Ishikawa (cell line): ENCODE results near the gene RIMS4.

Experiments
- CEBPB ChIP-seq: IDR thresholded peaks from 2 replicates; pipeline ENCODE4 v1.6.1; 2012
- CREB1 ChIP-seq: IDR thresholded peaks from 2 replicates; pipeline ENCODE4 v1.6.1; 2012; ENCODE audit warnings: low read depth
- EGR1 ChIP-seq: IDR thresholded peaks from 2 replicates; pipeline ENCODE4 v1.6.1; 2012
- EP300 ChIP-seq: IDR thresholded peaks from 2 replicates; pipeline ENCODE4 v1.6.1; 2012; ENCODE audit warnings: borderline replicate concordance
- FOXM1 ChIP-seq: IDR thresholded peaks from 2 replicates; pipeline ENCODE4 v1.6.1; 2012; ENCODE audit warnings: low read depth, borderline replicate concordance
- NFIC ChIP-seq: IDR thresholded peaks from 2 replicates; pipeline ENCODE4 v1.6.1; 2012
- RAD21 ChIP-seq: IDR thresholded peaks from 2 replicates; pipeline ENCODE4 v1.6.1; 2012; ENCODE audit warnings: low read depth
- TAF1 ChIP-seq: IDR thresholded peaks from 2 replicates; pipeline ENCODE4 v1.6.1; 2012; ENCODE audit warnings: low read depth, mild to moderate bottlenecking
- TCF12 ChIP-seq: IDR thresholded peaks from 2 replicates; pipeline ENCODE4 v1.6.1; 2012; ENCODE audit warnings: low read depth
- TEAD4 ChIP-seq: IDR thresholded peaks from 2 replicates; pipeline ENCODE4 v1.6.1; 2012
- YY1 ChIP-seq: IDR thresholded peaks from 2 replicates; pipeline ENCODE4 v1.6.1; 2012; ENCODE audit warnings: low read depth
- ZBTB7A ChIP-seq: IDR thresholded peaks from 2 replicates; pipeline ENCODE4 v1.6.1; 2012; ENCODE audit warnings: low read depth
- TF ChIP-seq, protein P1 (sequence below): IDR thresholded peaks from 2 replicates; pipeline ENCODE4 v1.6.1; 2012
- TF ChIP-seq, protein P2 (sequence below): IDR thresholded peaks from 2 replicates; pipeline ENCODE4 v1.6.1; 2012; ENCODE audit warnings: low read depth, mild to moderate bottlenecking
- TF ChIP-seq, protein P3 (sequence below): IDR thresholded peaks from 2 replicates; pipeline ENCODE4 v1.6.1; 2012

The RIMS4 gene

DNA sequence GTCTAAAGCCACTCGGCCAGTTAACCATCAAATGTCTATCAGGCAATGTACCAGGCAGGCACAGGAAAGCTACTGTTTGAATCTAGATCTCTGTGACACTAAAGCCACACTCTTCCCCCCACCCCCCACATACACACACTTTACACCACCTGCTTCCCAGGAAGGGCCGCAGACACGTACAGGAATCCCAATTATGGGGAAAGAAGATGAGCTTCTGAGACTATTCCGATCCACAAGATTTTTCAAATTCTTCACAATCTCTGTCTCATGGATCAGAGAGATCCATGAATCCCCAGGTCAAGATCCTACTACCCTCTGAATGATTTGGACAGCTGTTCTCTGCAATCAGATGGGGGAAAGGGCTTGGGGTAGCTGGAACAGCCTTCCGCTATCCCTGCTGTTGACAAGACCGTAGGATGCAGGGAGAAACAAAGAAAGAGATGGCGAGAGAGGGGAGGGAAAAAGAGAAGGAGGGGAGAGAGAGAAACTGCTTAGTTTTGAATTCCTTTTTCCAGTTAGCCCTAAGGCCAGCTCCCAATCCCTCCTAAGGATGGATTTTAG lies 25.4 kb upstream of the RIMS4 start:
- no peak for TF ChIP-seq TCF12

DNA sequence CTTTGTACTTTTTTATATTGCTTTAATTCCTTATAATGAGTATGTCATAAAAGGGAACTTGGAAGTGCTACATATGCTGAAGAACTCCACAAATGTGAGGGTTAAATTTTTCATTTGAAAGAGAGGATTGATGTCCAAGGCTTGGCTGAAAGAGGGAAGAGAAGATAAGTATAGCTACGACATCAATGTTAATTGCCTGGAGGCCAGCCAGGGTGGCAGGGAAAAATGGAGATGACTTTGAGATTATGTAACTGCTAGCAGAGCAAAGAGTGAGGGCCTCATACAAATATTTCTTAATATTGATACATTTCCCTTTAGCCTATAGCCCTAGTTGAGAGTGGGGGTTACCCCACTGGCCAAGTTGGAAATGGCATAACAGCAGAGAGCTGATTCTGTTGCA lies 24.8 kb upstream of the RIMS4 start:
- TF ChIP-seq TAF1 (no peak), ZBTB7A (no peak), CREB1 (no peak), TEAD4 (no peak), NFIC (no peak), RAD21 (no peak), FOXM1 (no peak), CEBPB (no peak), YY1 (no peak), EP300 (no peak), EGR1 (no peak), TCF12 (no peak)
- TF ChIP-seq, protein P1, sequence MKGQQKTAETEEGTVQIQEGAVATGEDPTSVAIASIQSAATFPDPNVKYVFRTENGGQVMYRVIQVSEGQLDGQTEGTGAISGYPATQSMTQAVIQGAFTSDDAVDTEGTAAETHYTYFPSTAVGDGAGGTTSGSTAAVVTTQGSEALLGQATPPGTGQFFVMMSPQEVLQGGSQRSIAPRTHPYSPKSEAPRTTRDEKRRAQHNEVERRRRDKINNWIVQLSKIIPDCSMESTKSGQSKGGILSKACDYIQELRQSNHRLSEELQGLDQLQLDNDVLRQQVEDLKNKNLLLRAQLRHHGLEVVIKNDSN: no peak
- TF ChIP-seq, protein P2, sequence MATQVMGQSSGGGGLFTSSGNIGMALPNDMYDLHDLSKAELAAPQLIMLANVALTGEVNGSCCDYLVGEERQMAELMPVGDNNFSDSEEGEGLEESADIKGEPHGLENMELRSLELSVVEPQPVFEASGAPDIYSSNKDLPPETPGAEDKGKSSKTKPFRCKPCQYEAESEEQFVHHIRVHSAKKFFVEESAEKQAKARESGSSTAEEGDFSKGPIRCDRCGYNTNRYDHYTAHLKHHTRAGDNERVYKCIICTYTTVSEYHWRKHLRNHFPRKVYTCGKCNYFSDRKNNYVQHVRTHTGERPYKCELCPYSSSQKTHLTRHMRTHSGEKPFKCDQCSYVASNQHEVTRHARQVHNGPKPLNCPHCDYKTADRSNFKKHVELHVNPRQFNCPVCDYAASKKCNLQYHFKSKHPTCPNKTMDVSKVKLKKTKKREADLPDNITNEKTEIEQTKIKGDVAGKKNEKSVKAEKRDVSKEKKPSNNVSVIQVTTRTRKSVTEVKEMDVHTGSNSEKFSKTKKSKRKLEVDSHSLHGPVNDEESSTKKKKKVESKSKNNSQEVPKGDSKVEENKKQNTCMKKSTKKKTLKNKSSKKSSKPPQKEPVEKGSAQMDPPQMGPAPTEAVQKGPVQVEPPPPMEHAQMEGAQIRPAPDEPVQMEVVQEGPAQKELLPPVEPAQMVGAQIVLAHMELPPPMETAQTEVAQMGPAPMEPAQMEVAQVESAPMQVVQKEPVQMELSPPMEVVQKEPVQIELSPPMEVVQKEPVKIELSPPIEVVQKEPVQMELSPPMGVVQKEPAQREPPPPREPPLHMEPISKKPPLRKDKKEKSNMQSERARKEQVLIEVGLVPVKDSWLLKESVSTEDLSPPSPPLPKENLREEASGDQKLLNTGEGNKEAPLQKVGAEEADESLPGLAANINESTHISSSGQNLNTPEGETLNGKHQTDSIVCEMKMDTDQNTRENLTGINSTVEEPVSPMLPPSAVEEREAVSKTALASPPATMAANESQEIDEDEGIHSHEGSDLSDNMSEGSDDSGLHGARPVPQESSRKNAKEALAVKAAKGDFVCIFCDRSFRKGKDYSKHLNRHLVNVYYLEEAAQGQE: no peak
- TF ChIP-seq, protein P3, sequence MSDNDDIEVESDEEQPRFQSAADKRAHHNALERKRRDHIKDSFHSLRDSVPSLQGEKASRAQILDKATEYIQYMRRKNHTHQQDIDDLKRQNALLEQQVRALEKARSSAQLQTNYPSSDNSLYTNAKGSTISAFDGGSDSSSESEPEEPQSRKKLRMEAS: no peak

DNA sequence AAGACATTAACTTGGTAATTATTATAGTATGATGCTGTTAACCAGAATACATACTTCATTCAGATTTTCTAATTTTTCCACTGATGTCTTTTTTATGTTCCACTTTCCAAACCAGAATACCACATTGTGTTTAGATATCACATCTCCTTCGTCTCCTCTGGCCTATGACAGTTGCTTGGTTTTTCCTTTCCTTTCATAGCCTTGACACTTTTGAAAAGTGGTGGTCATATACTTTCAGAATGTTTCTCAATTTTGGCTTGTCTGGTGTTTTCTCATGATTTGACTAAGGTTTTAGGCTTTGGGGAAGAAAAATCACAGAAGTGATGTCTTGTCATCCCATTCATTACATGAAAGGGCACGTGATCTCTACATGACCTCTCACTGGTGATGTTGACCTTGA lies 24.3 kb upstream of the RIMS4 start:
- TF ChIP-seq EGR1 (no peak), TEAD4 (no peak), NFIC (no peak), TCF12 (no peak)
- TF ChIP-seq, protein P3: no peak

DNA sequence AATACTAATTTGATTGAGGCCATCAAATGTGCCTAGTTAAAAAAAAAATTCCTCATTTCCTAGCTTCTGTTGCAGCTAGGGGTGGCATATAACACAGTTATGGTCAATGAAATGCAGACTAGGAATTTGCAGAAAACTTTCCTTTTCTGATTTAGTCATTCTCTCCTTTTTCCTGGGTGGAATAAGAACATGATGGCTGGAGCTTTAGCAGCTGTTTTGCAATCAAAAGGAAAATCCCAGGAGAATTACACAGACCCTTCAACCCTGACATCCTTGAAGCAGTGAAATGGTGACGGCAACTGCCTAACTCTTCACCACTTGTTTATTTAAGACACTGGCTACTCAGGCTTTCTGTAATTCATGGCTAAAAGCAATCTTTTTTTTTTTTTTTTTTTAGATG lies 23.1 kb upstream of the RIMS4 start:
- TF ChIP-seq ZBTB7A: no peak
- TF ChIP-seq CREB1: no peak
- no peak for TF ChIP-seq YY1
- TF ChIP-seq EGR1: no peak
- TF ChIP-seq, protein P1: no peak
- TF ChIP-seq TCF12: no peak

DNA sequence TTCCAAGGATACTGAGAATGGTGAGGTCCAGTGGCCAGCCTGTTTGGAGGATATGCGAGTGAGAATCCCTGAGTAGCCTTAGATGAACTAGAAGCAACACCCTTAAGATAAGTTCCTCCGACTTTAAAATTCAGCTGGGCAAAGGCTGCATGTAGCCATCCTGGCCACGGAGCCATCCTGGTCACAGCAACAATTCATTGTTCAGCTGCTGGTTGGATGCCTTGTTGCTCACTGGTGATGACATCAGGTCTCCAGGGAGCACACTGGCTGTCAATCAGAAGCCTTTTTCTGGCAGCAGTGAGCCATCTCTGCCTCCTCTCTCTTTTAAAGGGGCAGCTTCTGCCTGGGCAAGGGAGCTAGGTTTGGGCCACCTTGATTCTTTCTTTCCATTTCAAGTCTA lies 22.4 kb upstream of the RIMS4 start:
- TF ChIP-seq FOXM1 (no peak), NFIC (no peak), TAF1 (no peak), CREB1 (no peak), RAD21 (no peak)

DNA sequence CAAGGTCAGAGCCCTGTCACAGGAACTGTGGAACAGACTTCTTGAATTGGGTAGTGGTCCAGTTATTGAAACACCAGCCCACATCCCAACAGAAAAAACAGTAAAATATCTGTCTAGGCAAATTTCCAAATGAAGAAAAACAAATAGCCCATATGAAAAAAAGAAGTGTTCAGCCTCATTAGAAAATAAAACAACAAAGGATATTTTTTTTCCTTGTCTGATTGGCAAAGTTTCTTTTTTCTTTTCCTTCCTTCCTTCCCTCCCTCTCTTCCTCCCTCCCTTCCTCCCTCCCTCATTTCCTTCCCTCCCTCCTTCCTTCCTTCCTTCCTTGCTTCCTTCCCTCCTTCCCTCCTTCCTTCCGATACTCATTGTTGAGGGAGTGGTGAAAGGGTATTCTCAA lies 20.6 kb upstream of the RIMS4 start:
- TF ChIP-seq EGR1 (no peak), TEAD4 (no peak), YY1 (no peak), CREB1 (no peak), CEBPB (no peak), TAF1 (no peak), FOXM1 (no peak), EP300 (no peak), NFIC (no peak), RAD21 (no peak), ZBTB7A (no peak), TCF12 (no peak)
- TF ChIP-seq, protein P3: no peak
- TF ChIP-seq, protein P1: no peak
- TF ChIP-seq, protein P2: no peak
